DMS79 treated with DMSO at 0.1 percent for 48 hours (cell line): ENCODE results near the gene TNFAIP1.

ENCODE experiments used
- DNase-seq: peaks from one replicate; lab custom pipeline; 2025; lab: John Stamatoyannopoulos, UW

TNFAIP1 gene

DNA sequence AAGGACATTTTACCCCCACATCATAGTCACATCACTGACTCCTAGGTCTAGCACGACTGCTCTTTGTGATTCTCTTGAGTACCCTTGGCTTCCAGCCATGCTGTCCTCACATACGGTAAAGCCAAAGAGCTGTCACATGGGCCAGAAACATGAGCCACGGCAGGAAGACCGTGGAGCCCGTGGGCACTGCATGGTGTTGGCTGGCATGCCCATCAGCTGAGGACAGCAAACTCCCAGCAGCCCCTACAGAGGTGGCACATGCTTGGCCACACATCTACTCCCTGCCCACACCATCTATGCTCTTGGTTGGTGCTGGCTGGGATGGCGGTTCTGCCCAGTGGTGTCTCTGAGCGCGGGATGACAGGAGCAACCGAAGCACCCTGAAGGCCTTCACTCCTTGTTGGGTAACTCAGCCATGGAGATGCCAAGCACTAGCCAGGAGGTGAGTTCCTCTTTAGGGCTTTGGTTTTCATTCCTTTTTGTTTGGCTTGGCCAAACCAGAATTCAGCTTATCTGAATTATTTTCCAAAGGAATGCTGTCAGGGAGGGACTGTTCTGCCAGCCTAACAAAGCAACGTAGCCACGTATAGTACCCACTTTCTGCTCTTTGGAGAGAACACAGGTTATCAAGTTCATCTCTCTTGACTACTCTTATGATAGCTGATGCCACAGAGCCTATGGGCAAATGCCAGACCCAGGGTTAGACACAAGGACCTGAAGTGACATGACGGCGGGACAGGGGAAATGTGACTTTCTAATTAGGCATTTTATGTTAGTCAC is 10.0 kb downstream of the TNFAIP1 start:
- DNase-seq: peak; percentile 20

DNA sequence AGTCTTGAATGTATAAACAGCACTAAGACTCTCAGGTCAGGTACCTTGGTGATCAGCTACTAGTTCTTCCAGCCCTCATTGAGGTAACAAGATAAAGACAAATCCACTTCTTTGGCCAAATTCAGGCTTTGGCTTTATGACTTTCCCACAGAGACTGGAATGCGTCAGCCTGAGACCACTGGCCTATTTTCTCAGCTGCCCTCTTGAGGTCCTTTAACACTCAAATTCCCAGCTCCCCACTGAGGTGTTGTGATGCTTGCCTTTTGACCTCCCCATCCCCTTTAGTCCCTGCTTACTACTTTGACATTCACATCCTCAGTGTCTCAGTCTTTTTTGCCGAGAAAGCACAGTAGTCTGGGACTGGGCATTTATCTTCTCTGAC is 10.6 kb downstream of the TNFAIP1 start:
- no peak for DNase-seq

- DNase-seq: no peak
Observed at GRCh38 chr17:28346746-28347246, 11.2 kb downstream of the TNFAIP1 start.

DNA sequence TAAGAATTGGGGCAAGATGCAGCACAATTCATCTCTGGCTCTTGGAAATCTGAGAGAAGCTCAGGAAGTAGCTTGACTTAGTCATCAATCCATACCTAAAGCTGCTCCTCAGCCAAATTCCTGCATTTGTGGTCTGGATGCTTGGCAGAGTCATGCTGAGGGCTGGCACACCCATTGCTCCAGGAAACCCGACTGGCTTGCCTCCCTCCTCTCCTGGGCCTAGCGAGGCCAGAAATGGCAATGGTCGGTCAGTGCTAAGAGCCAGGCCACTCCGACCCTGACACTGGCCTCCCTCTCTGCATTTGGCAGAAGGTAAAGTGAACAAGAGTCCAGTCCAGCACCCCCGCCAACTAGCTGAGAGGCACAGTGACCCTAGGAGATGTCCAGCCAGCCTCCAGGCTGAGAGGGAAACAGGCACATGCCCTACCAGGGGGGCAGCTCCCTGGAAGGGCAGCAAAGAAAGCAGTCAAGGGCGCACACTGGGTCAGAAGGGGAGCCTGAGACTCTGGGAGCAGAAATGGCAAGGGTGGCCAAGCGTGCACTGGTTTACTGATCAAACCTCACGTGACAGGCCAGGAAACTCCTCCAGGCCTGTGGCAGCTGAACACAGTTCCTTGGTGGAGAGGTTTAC is 11.8 kb downstream of the TNFAIP1 start:
- DNase-seq: no peak

GRCh38 chr17:28348979-28349378 is 13.4 kb downstream of the TNFAIP1 start:
- no peak for DNase-seq

DNA sequence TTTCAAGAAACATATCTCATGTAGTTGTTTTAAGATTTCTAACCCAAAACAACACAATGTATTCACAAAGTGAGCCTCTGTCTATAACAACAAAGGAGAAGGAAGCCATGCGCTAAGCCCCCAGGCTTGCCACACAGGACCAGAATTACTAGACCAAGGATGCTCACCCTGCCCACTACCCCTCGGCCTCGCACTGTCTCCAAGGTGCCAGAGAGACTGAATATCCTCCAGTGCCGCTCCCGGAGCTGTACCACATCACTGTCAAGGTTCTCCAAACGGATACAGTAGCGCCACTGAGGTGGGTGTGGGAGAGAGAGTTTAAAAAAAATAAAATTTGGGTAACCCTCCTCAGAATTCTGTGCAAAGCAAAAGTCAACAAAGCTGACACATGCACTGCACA is 14.7 kb downstream of the TNFAIP1 start:
- no peak for DNase-seq

- peak; percentile 86 for DNase-seq
Observed at GRCh38 chr17:28357061-28357900, 21.7 kb downstream of the TNFAIP1 start, which contains the start of gene POLDIP2. POLDIP2 (minus strand) TSS chr17:28357527; CDS start chr17:28357448, 79 bp downstream.

DNA sequence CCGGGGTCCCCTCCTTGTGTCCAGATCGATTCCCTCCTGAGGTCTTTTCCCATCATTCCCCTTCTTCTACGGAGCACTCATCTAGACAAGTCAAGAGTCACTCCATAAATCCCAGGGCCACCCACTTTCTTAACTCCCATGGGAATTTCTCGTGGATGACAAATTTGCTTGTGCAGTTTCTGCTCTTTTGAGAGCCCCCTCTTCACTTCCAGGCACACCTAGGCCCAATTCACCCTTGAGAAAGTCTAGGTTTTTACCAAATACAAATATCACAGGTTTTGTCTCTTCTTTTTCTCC is 22.3 kb downstream of the TNFAIP1 start:
- DNase-seq: no peak

GRCh38 chr17:28363186-28363585 is 27.6 kb downstream of the TNFAIP1 start:
- no peak for DNase-seq

- DNase-seq: no peak
Observed at GRCh38 chr17:28363776-28364650, 28.5 kb downstream of the TNFAIP1 start.

DNA sequence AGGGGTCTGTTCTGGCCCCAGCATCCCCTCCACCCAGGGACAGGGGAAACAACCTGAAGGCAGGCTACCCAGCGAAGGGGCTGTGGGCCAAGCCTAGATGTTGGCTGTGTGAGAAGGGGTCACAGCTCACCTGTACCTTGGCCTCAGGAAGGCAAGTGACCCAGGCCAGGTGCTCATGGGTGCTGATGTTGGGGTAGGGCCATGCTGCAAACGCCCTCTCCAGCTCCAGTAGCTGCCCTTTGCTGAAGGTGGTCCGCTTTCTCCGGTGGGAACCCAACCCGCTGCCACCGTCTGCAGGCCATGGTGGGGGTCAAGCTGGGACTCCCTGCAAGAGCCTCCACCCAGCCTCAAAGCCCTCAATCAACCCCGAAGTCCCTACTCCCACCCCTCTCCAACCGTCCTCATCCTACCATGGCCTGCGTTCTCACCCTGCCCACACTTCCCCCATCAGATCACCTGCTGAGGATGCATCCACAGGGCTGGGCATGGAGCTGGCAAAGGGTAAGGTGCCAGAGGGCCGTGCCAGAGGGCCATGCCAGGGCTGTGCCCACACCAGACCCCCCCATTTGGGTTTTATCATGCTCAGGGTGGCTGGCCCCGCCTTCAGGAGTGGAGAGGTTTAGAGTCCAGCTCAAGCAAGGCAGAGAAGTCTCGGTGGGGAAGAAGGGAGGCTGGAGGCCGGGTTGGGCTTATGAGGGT is 29.3 kb downstream of the TNFAIP1 start, which contains the start of gene SEBOX:
Gene SEBOX (minus strand): TSS at position 535 of the 699 bp plus-strand sequence. CDS start 48 bp downstream, at position 487.
- no peak for DNase-seq

DNA sequence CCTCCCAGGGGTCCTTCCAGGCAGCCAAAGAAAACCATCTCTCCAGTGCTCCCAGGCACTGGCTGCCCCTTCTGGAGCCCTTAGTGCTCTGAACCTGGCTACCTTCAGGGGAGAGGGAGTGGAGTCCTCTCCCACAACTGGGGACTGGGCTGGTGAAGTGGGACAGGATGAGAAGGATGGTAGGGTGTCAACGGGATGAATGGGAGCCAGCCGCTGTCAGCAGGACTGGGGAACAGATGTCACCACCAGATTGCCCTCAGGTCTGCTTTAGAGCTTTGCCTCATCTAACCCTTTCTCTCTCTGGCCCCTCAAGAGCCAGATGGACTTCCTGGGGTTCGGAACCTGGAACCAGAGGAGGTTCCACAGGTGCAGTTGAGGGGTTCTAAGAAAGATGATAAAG is 29.9 kb downstream of the TNFAIP1 start:
- DNase-seq: no peak

DNA sequence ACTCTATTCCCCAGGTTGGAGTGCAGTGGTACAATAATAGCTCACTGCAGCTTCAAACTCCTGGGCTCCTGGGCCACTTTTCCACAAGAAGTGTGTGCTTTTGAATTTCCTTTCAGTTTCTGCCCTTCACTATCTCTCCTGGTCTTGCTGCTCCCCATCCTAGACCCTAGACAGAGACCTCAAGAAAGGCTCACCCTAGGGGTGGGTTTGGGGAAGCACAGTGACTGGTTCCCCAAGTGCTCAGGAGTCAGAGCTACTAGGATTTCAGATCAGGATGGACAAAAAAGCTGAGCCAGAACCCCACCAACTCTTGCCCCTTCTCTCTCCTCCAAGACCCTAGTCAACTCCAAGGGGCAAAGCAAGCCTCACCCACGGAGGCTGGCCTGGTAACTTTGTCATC is 31.0 kb downstream of the TNFAIP1 start:
- no peak for DNase-seq

DNA sequence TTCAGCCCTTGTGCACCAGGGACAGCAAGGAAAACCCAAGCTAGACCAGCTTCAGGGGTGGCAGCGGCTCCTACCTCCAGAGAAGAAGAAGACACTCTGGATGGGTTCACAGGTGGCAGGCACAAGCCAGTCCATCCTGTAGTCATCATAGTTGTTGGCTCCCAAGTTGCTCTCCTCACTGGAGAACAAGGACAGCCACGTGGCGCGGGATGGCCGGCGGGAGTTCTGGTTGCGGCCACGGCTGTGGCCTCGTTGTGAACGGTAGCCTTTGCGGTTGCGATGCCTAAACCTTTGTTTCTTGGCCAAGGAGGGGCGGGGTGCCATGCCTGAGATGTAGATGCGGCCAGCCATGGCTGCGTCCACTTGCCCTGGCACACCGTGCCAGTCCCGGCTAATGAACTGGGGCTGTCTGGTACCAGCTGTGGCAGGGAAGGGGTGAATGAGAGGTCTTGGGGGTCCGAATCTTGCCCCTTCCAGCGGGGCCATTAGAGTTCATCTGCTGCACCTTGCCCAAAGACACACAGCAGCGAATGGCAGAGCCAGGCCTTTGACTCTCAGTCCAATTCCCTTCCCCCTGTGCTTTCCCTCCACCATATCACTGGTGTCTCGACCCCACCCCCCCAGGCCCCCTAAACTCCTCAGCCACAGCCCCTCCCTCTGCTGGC is 32.2 kb downstream of the TNFAIP1 start:
- DNase-seq: no peak

GRCh38 chr17:28368306-28368831 is 32.8 kb downstream of the TNFAIP1 start:
- no peak for DNase-seq

GRCh38 chr17:28368915-28369683 is 33.5 kb downstream of the TNFAIP1 start:
- DNase-seq: no peak

- DNase-seq: no peak
Observed at GRCh38 chr17:28369684-28370034, 34.1 kb downstream of the TNFAIP1 start.

- DNase-seq: no peak
Observed at GRCh38 chr17:28370035-28370743, 34.6 kb downstream of the TNFAIP1 start, which contains the start of gene VTN. VTN (minus strand) TSS chr17:28370307; CDS start chr17:28370203, 104 bp downstream.

DNA sequence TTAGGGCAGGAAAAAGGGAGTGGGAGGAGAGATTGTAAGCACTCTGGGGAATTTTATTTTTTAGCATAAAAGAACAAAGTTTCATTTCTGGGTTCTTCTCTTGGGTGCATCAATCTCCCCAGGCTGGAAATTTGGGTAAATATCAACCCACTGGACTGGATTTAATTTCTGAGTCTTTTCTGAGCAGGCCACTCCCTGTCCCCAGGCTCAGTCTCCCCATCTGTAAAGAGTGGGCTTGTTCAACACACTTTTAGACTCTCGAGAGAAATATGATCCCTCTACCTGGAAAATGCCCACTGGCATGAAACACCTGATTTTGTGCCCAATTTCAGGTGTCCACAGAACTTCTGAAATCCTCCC is 35.2 kb downstream of the TNFAIP1 start:
- no peak for DNase-seq
